ENCODE measurements around the gene LTBP1.
A peak's percentile ranks its signal among the peaks of the same experiment; 100 is the strongest.
"Not testable (repeated sequence)": the region's sequence is repeated elsewhere in the genome, so short reads cannot be mapped to it uniquely, and the experiment has no call there.

LTBP1 gene

DNA sequence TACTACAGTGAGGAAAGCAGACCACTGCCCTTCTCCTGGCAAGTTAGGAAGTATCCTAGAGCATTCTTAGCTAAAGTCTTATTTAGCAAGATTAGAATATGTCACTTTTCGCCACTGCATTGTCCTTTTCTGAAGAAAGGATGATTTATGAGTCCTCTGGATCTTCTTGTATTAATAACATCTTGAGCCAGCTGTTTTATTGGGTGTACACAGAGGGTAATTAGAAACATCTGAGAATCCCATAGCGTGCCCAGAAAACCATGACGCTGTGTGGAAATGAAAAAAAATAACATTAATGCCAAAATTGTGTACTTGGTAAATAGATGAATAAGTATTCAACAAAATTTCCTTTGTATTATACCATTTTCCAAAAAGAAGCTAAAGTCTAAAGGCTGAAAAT lies 198.7 kb downstream of the LTBP1 start:
- DNase-seq (ENCODE audit: low read depth), result peak; percentile 86

- DNase-seq (ENCODE audit: low read depth), result peak; percentile 54
Observed at GRCh38 chr2:33146102-33146501, 199.3 kb downstream of the LTBP1 start.

GRCh38 chr2:33153008-33153407 lies 206.3 kb downstream of the LTBP1 start:
- DNase-seq (ENCODE audit: low read depth), result peak; percentile 93

GRCh38 chr2:33158482-33159003 lies 211.8 kb downstream of the LTBP1 start:
- DNase-seq (ENCODE audit: low read depth), result peak; percentile 57

DNA sequence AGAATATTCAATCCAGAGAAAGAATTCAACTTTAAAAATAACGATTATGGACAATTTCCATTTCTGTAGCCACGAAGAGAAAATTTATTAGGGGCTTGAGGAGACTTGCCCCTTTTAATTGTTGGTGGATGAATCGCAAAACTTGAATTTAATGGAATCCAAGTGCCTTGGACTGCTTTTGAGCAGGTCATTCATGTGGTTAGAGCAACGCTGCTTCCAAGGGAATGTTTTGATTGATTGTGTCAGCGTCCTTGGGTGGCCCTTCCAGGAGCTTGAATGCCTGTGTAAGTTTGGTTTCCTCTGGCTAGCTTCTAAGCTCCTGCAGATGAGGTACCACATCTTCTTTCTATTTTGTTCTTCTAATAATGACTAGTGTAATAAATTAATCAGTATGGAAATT lies 213.4 kb downstream of the LTBP1 start:
- no peak for DNase-seq (ENCODE audit: low read depth)

DNA sequence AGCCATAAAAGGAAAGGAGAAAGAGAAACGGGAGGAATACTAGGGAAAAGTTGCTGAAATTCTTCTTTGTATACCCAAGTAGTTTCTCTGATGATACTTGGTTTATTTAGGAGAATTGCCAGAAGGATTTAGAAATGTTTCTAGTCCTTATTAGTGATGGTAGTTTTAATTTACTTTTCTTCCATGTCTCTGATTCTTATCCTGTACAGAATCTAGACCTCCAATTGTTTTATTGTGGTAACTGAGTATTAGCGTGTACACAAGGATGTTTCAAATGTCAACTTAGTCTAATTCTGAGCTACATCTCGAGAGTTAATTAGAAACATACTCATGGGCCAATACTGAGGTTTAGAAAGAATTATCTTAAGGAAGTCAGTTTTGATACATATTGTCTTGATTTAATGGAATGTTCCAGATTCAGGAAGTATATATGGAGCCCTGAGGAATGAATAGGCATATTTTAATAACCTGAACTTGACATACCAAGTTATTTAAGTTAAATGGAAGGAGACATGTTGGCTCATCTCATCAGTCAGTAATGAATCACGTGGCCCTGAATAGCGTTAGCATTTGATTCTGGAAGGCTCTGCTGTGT lies 219.6 kb downstream of the LTBP1 start:
- DNase-seq (ENCODE audit: low read depth), result peak; percentile 91

DNA sequence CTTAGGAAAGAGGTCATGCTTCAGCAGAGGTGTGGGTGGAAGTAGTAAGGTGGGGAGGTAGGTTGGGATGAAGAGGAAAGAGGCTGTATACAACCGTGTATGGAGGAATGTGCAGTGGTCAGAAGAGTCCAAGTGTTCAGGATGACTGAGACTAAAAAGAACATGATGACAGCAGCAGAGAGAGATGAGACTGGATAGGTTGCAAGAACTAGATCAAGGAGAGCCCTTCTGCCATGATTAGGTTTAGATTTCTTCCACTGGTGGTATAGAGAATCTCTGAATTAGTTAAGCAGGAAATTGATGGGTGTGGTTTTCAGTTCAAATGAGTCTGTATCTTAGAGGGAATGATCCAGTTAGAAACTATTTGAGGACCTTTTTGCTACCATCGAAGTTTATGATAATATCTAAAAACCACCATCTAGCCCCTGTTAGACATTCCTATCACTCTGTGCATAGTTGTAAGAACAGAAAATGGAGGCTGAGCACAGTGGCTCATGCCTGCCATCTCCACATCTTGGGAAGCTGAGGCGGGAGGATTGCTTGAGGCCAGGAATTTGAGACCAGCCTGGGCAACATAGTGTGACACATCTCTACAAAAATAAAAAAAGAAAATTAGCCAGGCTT lies 221.0 kb downstream of the LTBP1 start:
- DNase-seq (ENCODE audit: low read depth), result no peak

DNA sequence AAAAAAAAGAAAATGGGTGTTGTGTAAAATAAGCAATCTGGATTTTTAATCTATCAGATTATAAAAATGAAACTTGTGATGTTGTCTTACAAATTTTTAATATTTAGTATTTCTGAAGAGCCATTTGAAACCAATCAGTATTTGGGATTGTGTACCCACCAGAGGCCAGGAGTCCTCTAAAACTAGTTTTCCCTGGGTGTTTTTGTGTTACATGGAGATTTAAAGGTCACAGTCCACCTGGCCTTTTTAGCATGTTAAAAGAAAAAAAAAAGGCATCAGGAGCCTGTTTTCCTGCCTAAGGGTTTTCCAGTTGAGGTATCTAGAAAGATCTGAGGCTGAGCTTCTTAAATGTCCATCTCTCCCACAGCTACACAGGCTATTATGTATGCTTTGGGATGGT lies 221.7 kb downstream of the LTBP1 start:
- no peak for DNase-seq (ENCODE audit: low read depth)

DNA sequence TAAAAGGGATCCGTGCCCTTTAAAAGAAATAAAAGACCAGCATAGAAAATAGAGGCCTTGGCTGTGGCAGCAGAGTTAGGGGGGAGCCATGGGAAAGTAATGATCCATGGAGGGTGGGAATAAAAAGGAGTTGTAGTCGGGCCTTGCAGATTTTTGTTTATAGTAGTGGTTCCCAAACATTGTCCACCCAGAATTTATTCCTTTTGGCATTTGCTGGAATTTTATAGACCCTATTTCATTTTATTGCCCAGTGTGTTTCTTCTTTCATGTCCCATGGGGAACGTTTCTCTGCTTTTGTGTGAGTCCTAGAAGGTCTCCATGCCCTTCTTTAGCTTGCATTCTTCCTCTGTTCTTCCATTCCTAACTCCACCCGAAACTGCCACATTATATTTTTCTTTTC lies 222.2 kb downstream of the LTBP1 start:
- no peak for DNase-seq (ENCODE audit: low read depth)

- DNase-seq (ENCODE audit: low read depth), result not testable (repeated sequence)
Observed at GRCh38 chr2:33170251-33170650, 223.5 kb downstream of the LTBP1 start.

- DNase-seq (ENCODE audit: low read depth), result no peak
Observed at GRCh38 chr2:33177627-33178026, 230.9 kb downstream of the LTBP1 start.

DNA sequence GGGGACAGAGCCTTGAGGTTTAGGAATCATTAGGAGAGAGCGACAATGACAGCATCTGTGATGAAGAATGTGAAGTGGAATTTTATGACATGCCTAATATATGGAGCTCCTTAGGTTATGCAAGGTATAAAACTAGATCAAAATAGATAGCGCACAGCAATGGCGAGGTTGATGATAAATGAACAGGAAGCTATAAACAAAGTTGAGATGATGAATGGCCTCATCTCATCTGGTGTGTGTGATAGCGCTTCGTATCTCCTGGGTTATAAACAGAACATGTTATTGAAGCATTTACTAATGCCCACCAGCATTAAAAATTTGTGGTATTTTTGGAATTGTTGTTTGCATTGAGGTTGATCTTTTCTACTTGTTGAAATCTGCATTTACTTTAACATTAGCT lies 231.5 kb downstream of the LTBP1 start:
- no peak for DNase-seq (ENCODE audit: low read depth)

GRCh38 chr2:33180915-33181314 lies 234.2 kb downstream of the LTBP1 start:
- DNase-seq (ENCODE audit: low read depth), result no peak

DNA sequence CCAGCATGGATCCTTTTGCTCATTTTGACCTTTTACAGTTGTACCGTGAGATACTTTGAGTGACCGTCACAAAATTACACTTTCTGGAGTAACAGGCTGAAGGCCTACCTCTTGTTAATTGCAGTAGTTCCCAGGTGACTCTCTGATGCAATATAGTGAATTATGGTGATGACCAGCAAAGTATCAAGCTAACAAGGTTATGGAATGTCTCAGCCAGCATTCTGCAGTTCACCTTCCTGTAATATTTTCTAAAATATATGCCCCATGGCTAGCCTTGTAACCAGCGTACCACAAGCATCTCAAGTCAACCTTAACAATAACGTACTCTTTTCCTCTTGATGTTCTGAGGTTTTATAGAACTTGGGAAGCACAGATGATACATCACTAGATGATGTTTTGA lies 234.7 kb downstream of the LTBP1 start:
- DNase-seq (ENCODE audit: low read depth), result no peak

DNA sequence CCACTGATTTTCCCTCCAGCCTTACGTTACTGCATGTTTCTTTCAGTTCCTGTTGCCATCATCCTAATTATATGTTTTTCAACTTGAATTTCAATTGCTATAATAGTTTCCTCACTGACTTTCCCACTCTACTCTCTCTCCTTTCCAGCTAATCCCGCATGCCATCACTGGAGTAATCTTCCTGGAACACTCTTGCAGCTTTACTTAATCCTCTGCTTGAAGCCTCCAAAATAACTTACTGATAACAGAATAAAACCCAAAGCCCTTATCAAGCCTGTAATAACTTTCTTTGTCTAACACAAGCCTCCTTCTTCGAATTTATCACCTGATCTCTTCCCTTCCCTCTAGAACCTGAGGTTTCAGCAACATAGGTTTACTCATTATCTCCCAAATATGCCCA lies 237.3 kb downstream of the LTBP1 start:
- no peak for DNase-seq (ENCODE audit: low read depth)

DNA sequence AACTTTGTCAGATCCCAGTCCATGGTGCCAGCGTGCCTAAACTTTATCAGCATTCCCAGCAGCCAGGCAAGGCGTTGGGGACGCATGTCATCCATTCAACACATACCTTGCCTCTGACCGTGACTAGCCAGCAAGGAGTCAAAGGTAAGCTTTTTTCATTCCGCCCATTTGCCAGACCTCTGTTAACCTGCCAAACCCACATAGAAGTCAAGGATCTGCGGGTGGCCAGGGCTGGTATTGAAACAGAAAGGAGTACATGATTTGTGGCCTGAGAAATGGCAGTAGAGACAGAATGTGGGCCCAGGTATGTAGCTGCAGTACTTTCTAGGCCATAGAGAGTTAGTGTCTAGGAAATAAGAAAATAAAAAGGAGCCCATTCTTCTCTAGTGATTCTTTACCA lies 240.2 kb downstream of the LTBP1 start:
- DNase-seq (ENCODE audit: low read depth), result no peak

DNA sequence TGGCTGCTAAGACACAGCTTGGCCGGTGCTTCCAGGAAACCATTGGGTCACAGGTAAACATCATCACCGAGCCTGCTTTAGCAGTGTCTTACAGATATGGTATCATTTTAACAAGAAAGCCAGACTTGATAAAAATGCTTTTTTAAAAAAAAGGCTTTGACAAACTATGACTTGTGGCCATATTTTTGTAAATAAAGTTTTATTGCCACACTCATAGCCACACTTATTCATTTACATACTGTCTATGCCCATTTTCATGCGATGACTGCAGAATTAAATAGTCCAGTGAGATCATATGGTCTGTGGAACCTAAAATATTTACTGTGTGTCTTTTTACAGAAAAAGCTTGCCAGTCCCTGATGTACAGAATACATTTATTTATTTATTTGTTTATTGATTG lies 242.0 kb downstream of the LTBP1 start:
- no peak for DNase-seq (ENCODE audit: low read depth)

DNA sequence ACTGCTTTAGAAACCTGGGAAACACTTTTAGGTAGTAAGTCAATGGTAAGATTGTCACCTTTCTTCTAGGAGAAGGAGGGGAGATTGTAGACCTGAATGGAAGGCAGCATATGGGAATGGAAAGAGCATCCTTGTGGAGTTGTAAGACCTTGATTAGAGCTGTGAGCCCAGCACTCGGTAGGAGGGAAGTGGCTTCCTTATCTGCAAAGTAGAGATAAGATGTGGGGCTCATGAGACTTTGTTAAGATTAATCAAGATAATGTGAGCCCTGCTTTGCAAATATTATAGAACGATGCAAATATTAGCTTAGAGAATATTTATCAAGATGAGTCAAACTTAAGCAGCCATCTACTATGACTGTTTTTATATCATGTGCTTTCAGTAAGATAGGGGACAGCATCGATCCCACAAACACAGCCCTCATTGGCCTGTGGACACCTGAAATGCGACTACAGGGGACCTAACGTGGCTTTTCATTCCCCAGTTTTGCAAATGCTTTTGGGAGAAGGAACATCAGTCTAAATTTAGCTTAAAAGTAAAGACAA lies 243.7 kb downstream of the LTBP1 start:
- DNase-seq (ENCODE audit: low read depth), result no peak

DNA sequence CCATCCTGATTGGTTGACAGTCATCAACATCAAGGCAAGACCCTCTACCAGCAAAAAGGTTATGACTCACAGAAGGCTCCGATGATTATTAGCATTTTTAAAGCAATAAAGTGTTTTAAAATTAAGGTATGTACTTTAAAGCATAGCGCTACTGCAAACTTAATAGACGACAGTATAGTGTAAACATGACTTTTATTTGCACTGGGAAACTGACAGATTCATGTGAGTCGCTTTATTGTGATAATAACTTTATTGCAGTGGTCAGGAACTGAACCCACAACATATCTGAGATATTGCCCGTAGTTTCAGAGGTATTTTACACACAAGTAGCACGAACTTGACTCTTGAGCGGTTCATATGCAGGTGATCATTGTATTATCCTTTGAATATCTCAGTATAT lies 249.1 kb downstream of the LTBP1 start:
- DNase-seq (ENCODE audit: low read depth), result no peak

- no peak for DNase-seq (ENCODE audit: low read depth)
Observed at GRCh38 chr2:33196700-33197099, 249.9 kb downstream of the LTBP1 start.

DNA sequence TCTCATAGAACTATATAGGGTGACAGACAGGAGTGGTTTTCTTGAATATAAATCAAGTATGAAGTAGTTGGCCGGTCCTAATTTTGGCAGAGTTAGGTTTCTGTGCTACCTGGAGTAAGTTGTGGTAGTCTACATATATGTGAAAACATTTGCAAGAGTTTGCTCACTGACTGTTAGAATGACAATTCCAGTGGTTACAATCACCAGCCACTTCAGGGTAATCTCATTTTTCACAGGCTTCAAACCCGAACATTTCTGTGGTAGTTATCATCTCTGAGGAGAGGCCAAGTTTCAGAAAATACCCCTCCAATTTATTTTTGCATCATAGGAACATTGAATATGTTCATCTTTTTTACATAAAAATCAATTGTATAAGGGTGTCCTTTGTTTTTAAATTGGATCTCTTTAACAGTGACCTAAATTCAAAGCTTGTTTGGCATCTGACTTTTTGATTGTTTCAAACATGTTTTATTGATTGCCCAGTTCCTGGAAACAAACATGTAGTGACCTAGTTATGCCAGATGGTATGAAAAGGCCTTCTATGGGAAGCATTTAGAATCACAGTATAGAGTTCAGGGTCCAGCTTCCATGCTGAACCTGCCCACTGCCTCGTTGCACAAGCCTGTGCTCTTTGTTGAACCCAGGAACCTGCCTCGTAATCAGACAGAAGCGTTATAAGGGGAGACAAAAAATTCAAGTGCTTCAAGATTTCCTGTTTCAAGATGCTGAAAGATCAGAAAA lies 250.6 kb downstream of the LTBP1 start:
- no peak for DNase-seq (ENCODE audit: low read depth)

GRCh38 chr2:33202641-33203522 lies 256.1 kb downstream of the LTBP1 start:
- DNase-seq (ENCODE audit: low read depth), result no peak
